Measurements from ENCODE around the gene AP2A2.
A peak's percentile ranks its signal among the peaks of the same experiment; 100 is the strongest.

AP2A2 gene

DNA sequence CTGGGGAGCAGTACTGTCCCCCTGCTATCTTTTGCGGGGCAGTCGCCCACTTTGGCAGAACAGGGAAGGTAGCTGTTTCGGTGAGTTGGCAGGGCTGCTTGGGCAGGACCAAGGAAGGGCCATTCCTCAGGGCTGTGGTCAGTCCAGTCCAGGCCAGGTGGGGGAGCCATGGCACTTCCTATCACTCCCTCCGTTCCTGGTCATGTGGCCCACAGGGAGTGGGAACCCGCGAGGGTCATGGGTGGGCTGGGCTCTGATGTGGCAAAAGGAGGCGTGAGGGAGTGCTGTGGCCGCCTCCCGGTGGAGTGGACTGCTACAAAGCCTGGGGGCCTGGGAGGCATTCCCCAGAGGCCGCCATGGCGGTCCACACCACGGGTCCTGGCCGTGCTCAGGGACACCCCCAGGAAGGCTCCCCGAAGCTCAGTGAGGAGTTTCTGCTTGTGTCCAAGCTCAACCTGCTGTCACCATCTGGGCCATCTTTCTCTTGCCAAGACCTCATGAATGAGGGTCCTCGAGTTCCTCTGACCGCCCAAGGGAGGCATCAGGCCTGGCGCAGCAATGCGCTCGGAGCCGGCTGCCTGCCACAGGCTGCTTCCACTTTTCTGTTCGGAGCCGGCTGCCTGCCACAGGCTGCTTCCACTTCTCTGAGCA lies 27.0 kb upstream of the AP2A2 start:
- no CpG with 5 or more reads among the region's 22 CpGs for WGBS, 2 donors (ENCODE audit: extremely low coverage in 2 of 2, insufficient read length in 2 of 2, insufficient replicate concordance in 1 of 2)
- Histone ChIP-seq H3K4ac (ENCODE audit: low read length) (no peak overlapping the region), H2AFZ (ENCODE audit: low read length) (no peak overlapping the region), H3K18ac (ENCODE audit: low read length) (no peak overlapping the region), H2AK5ac (ENCODE audit: low read depth, low read length) (no peak overlapping the region), H3K4me2 (ENCODE audit: insufficient read depth, low read length, poor library complexity, severe bottlenecking) (no peak overlapping the region), H3K9ac (ENCODE audit: low read depth, low read length, poor library complexity) (no peak overlapping the region), H3K27me3 (ENCODE audit: control insufficient read depth in 3 of 3, insufficient read depth in 3 of 3, low read depth in 1 of 3, low read length in 3 of 3) (no peaks in the 10 kb centered on the region), H3K79me1 (ENCODE audit: low read depth, low read length) (peaks cover 10% of the 10 kb centered on the region), H3K36me3 (replicated peaks in 1 of 2; ENCODE audit: control insufficient read depth in 2 of 2, insufficient read depth in 2 of 2, low read length in 2 of 2) (peaks cover 48 to 57% of the 10 kb centered on the region in 2 donors), H4K91ac (ENCODE audit: low read depth, low read length, poor library complexity) (no peak overlapping the region), H3K4me3 (ENCODE audit: low read length in 2 of 2) (no peak overlapping the region), H2BK5ac (ENCODE audit: low read length) (no peak overlapping the region), H2BK120ac (ENCODE audit: low read depth, low read length) (no peak overlapping the region), H2BK12ac (ENCODE audit: low read length) (no peak overlapping the region), H3K23ac (ENCODE audit: low read depth, low read length, poor library complexity) (no peak overlapping the region), H3K27ac (replicated peaks; ENCODE audit: low read length) (no peak overlapping the region), H3K9me3 (replicated peaks in 1 of 2; ENCODE audit: control insufficient read depth in 2 of 2, insufficient read depth in 1 of 2, low read depth in 1 of 2, low read length in 2 of 2) (peaks cover 0 to 5% of the 10 kb centered on the region in 2 donors), H3K14ac (ENCODE audit: low read length) (no peak overlapping the region), H4K8ac (ENCODE audit: low read depth, low read length) (no peak overlapping the region), H2BK15ac (ENCODE audit: low read length) (no peak overlapping the region), H3K4me1 (ENCODE audit: control insufficient read depth in 2 of 2, insufficient read depth in 1 of 2, low read depth in 1 of 2, low read length in 2 of 2) (no peaks in the 10 kb centered on the region)
- no peak for DNase-seq (ENCODE audit: low spot score)

DNA sequence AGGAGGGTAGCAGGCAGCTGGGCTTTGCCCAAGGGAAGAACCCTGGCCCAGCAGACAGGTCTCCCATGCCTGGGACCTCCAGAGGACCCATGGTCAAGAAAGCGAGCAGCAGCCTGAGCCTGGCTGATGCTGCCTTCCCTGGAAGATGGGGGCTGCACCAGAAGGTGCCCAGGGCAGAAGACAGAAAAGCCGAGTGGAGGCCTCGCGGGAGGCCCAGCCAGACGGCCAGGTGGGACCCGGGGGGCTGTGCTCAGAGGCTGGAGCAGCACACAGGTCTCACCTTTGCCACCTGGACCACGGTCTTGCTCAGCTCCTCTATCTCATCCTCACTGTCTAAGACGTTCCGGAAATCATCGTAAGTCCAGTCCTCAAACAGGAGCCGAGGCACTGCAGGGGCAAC lies 25.9 kb upstream of the AP2A2 start:
- no peak for DNase-seq (ENCODE audit: low spot score)
- no peak overlapping the region for H3K23ac ChIP-seq (ENCODE audit: low read depth, low read length, poor library complexity)
- no peak overlapping the region for H3K4me3 ChIP-seq (ENCODE audit: low read length in 2 of 2)
- no peak overlapping the region for H2BK12ac ChIP-seq (ENCODE audit: low read length)
- no peak overlapping the region for H3K4ac ChIP-seq (ENCODE audit: low read length)
- H2BK5ac ChIP-seq (ENCODE audit: low read length) = no peak overlapping the region
- no CpG with 5 or more reads among the region's 11 CpGs for WGBS, 2 donors (ENCODE audit: extremely low coverage in 2 of 2, insufficient read length in 2 of 2, insufficient replicate concordance in 1 of 2)
- no peak overlapping the region for H2AK5ac ChIP-seq (ENCODE audit: low read depth, low read length)
- no peaks in the 10 kb centered on the region for H3K27me3 ChIP-seq (ENCODE audit: control insufficient read depth in 3 of 3, insufficient read depth in 3 of 3, low read depth in 1 of 3, low read length in 3 of 3)
- no peak overlapping the region for H2BK15ac ChIP-seq (ENCODE audit: low read length)
- no peak overlapping the region for H3K4me2 ChIP-seq (ENCODE audit: insufficient read depth, low read length, poor library complexity, severe bottlenecking)
- H3K14ac ChIP-seq (ENCODE audit: low read length) = no peak overlapping the region
- H3K18ac ChIP-seq (ENCODE audit: low read length) = no peak overlapping the region
- no peak overlapping the region for H4K91ac ChIP-seq (ENCODE audit: low read depth, low read length, poor library complexity)
- H3K4me1 ChIP-seq (ENCODE audit: control insufficient read depth in 2 of 2, insufficient read depth in 1 of 2, low read depth in 1 of 2, low read length in 2 of 2) = no peaks in the 10 kb centered on the region
- H4K8ac ChIP-seq (ENCODE audit: low read depth, low read length) = peak overlapping the region; percentile 17
- H2BK120ac ChIP-seq (ENCODE audit: low read depth, low read length) = no peak overlapping the region
- peaks cover 57 to 68% of the 10 kb centered on the region in 2 donors for H3K36me3 ChIP-seq (replicated peaks in 1 of 2; ENCODE audit: control insufficient read depth in 2 of 2, insufficient read depth in 2 of 2, low read length in 2 of 2)
- H2AFZ ChIP-seq (ENCODE audit: low read length) = no peak overlapping the region
- H3K27ac ChIP-seq (replicated peaks; ENCODE audit: low read length) = no peak overlapping the region
- peak overlapping the region; percentile 21 for H3K9ac ChIP-seq (ENCODE audit: low read depth, low read length, poor library complexity)
- H3K9me3 ChIP-seq (replicated peaks in 1 of 2; ENCODE audit: control insufficient read depth in 2 of 2, insufficient read depth in 1 of 2, low read depth in 1 of 2, low read length in 2 of 2) = peaks cover 0 to 5% of the 10 kb centered on the region in 2 donors
- peaks cover 10% of the 10 kb centered on the region for H3K79me1 ChIP-seq (ENCODE audit: low read depth, low read length)

GRCh38 chr11:900545-900944 lies 25.1 kb upstream of the AP2A2 start:
- no CpG with 5 or more reads among the region's 7 CpGs for WGBS, 2 donors (ENCODE audit: extremely low coverage in 2 of 2, insufficient read length in 2 of 2, insufficient replicate concordance in 1 of 2)
- no peak overlapping the region for H4K8ac ChIP-seq (ENCODE audit: low read depth, low read length)
- no peak overlapping the region for H3K4ac ChIP-seq (ENCODE audit: low read length)
- no peak overlapping the region for H2BK120ac ChIP-seq (ENCODE audit: low read depth, low read length)
- H2AK5ac ChIP-seq (ENCODE audit: low read depth, low read length) = no peak overlapping the region
- H3K9ac ChIP-seq (ENCODE audit: low read depth, low read length, poor library complexity) = no peak overlapping the region
- H3K23ac ChIP-seq (ENCODE audit: low read depth, low read length, poor library complexity) = peak overlapping the region; percentile 65
- H2BK12ac ChIP-seq (ENCODE audit: low read length) = no peak overlapping the region
- no peak overlapping the region for H3K18ac ChIP-seq (ENCODE audit: low read length)
- H3K27me3 ChIP-seq (ENCODE audit: control insufficient read depth in 3 of 3, insufficient read depth in 3 of 3, low read depth in 1 of 3, low read length in 3 of 3) = no peaks in the 10 kb centered on the region
- H3K4me2 ChIP-seq (ENCODE audit: insufficient read depth, low read length, poor library complexity, severe bottlenecking) = no peak overlapping the region
- H4K91ac ChIP-seq (ENCODE audit: low read depth, low read length, poor library complexity) = no peak overlapping the region
- H2AFZ ChIP-seq (ENCODE audit: low read length) = no peak overlapping the region
- no peaks in the 10 kb centered on the region for H3K4me1 ChIP-seq (ENCODE audit: control insufficient read depth in 2 of 2, insufficient read depth in 1 of 2, low read depth in 1 of 2, low read length in 2 of 2)
- no peak overlapping the region for H3K27ac ChIP-seq (replicated peaks; ENCODE audit: low read length)
- H3K36me3 ChIP-seq (replicated peaks in 1 of 2; ENCODE audit: control insufficient read depth in 2 of 2, insufficient read depth in 2 of 2, low read length in 2 of 2) = peaks cover 58 to 70% of the 10 kb centered on the region in 2 donors
- H3K4me3 ChIP-seq (ENCODE audit: low read length in 2 of 2) = no peak overlapping the region
- H2BK5ac ChIP-seq (ENCODE audit: low read length) = no peak overlapping the region
- peaks cover 0 to 5% of the 10 kb centered on the region in 2 donors for H3K9me3 ChIP-seq (replicated peaks in 1 of 2; ENCODE audit: control insufficient read depth in 2 of 2, insufficient read depth in 1 of 2, low read depth in 1 of 2, low read length in 2 of 2)
- no peak overlapping the region for H3K14ac ChIP-seq (ENCODE audit: low read length)
- no peak overlapping the region for H2BK15ac ChIP-seq (ENCODE audit: low read length)
- no peak for DNase-seq (ENCODE audit: low spot score)
- H3K79me1 ChIP-seq (ENCODE audit: low read depth, low read length) = peaks cover 8% of the 10 kb centered on the region

GRCh38 chr11:901452-902061 lies 24.1 kb upstream of the AP2A2 start:
- Histone ChIP-seq H2BK15ac (ENCODE audit: low read length) (no peak overlapping the region), H3K14ac (ENCODE audit: low read length) (no peak overlapping the region), H2BK5ac (ENCODE audit: low read length) (no peak overlapping the region), H3K36me3 (replicated peaks in 1 of 2; ENCODE audit: control insufficient read depth in 2 of 2, insufficient read depth in 2 of 2, low read length in 2 of 2) (peaks cover 58 to 74% of the 10 kb centered on the region in 2 donors), H3K4ac (ENCODE audit: low read length) (no peak overlapping the region), H3K27me3 (ENCODE audit: control insufficient read depth in 3 of 3, insufficient read depth in 3 of 3, low read depth in 1 of 3, low read length in 3 of 3) (no peaks in the 10 kb centered on the region), H2BK120ac (ENCODE audit: low read depth, low read length) (no peak overlapping the region), H3K9me3 (replicated peaks in 1 of 2; ENCODE audit: control insufficient read depth in 2 of 2, insufficient read depth in 1 of 2, low read depth in 1 of 2, low read length in 2 of 2) (peaks cover 0 to 5% of the 10 kb centered on the region in 2 donors), H3K4me1 (ENCODE audit: control insufficient read depth in 2 of 2, insufficient read depth in 1 of 2, low read depth in 1 of 2, low read length in 2 of 2) (no peaks in the 10 kb centered on the region), H3K23ac (ENCODE audit: low read depth, low read length, poor library complexity) (no peak overlapping the region), H4K91ac (ENCODE audit: low read depth, low read length, poor library complexity) (no peak overlapping the region), H3K79me1 (ENCODE audit: low read depth, low read length) (peaks cover 8% of the 10 kb centered on the region), H3K4me3 (ENCODE audit: low read length in 2 of 2) (no peak overlapping the region), H4K8ac (ENCODE audit: low read depth, low read length) (peak overlapping the region; percentile 65), H3K18ac (ENCODE audit: low read length) (no peak overlapping the region), H2BK12ac (ENCODE audit: low read length) (no peak overlapping the region), H3K27ac (replicated peaks; ENCODE audit: low read length) (no peak overlapping the region), H3K4me2 (ENCODE audit: insufficient read depth, low read length, poor library complexity, severe bottlenecking) (no peak overlapping the region), H2AFZ (ENCODE audit: low read length) (no peak overlapping the region), H2AK5ac (ENCODE audit: low read depth, low read length) (no peak overlapping the region), H3K9ac (ENCODE audit: low read depth, low read length, poor library complexity) (peak overlapping the region; percentile 70)
- no CpG with 5 or more reads among the region's 19 CpGs for WGBS, 2 donors (ENCODE audit: extremely low coverage in 2 of 2, insufficient read length in 2 of 2, insufficient replicate concordance in 1 of 2)
- no peak for DNase-seq (ENCODE audit: low spot score)
